HG03175 (cell line): Measurements from ENCODE around the gene STAT4.

Source experiments
- ATAC-seq: cut with Tn5 transposase; IDR thresholded peaks from one replicate; pipeline ENCODE4 v1.9.1; 2021; ENCODE audit warnings: mild to moderate bottlenecking, moderate library complexity; ENCODE audit not compliant: unreplicated experiment

The STAT4 gene

DNA sequence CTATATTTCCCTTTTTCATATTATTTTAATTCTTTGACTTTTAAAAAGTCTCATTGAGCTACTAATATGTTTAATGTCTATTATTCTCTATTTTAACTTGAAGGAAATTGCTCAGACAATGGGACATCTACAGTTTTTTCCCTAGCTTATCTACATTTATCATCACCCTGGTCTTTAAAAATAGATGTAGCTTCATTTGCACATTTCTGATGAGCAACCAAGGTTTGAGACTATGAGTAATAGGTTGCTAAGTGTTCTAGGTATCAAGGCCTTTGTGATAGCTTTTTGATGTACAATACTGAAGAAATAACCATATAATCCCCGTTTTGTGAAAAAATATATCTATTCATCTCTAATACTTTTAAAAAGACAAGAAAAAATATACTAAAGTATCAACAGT lies 47.0 kb downstream of the STAT4 start:
- ATAC-seq: no peak

DNA sequence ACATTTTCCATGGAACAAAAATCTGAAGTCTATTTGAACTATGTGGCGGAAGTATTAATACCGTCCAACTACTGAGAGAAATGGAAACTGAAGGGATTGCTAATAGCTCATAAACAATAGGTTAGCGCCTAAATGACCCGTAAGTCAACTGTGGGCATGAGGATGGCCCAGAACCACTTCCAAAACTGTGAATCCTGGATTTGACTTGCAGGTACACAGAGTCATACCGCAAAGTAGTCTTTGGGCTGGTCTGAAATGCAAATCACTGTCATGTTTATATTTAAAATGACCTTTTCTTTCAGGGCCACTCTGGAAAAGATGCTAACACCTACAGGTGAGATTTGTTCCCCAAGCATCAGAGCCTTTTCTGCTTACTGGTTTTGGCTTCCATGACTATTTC lies 50.6 kb downstream of the STAT4 start:
- ATAC-seq: no peak

DNA sequence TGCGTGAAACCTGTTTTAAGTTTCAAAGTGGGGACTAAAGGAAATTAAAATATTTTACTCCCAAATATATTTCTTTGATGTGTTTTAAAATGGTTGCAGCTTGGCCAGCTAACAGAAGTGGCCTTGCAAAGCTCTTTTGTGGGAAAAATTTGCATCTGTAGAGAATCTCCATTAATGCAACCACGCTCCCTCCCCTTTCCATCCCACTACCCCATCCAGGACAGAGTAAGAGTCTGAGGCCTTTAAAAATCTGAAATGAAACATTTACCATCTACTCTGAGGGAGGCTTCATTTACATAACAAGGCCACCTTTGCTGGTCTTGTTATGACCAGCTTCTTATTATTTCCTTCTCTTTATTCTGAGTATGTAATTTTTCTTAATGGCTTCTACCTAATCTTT lies 63.5 kb downstream of the STAT4 start:
- ATAC-seq: no peak

DNA sequence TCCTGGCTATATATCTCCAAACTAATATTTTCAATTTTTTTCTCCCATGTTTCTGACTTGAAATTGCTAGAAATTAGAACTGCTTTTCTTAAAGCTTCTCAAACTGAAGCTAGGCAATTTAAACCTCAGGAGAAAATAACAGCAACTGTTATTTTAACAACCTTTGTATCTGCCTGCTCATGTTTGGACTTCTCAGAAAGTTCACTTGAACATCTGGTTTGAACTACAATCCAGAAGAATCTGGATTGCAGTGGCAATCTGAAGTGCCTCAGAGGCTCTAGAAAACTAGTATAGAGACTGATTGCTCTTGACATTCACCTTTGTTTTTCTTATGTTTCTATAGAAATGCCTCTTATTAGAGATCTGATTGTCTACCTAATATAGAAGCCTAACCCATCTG lies 64.1 kb downstream of the STAT4 start:
- ATAC-seq: no peak

DNA sequence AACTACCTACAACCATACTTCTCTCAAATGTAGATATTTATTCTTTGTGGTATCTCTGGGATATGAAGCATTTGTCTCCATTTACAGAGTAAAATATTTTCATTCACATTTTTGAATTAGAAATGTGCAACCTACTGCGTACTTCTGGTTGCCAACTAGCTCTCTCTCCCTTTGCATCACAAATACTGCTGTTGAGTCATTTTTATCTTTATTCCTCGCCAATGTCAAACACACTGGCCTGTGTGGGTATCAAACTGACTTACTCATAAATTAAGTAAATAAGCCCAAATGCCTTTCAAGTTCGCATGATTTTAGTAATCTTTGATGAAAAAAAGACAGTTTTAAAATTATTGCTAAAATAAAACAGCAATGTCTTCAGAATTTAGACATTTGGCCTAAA lies 67.3 kb downstream of the STAT4 start:
- ATAC-seq: no peak

DNA sequence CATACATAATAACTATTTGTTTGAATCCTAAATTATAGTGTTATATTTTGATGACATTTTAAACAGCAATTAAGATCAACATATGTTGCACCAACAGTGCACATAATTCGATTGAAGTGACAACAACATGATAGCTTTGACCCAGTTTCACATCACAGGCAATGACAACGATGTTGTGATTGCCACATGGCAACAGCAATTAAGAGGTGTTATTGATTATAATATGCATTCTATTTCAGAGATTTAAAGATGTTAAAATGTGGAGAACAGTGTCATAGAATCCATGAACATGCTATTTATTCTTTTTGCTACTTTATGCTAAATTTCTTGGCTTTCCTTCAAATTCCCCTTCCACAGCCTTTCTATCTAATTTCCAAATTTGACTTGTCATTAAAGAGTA lies 68.5 kb downstream of the STAT4 start:
- no peak for ATAC-seq

DNA sequence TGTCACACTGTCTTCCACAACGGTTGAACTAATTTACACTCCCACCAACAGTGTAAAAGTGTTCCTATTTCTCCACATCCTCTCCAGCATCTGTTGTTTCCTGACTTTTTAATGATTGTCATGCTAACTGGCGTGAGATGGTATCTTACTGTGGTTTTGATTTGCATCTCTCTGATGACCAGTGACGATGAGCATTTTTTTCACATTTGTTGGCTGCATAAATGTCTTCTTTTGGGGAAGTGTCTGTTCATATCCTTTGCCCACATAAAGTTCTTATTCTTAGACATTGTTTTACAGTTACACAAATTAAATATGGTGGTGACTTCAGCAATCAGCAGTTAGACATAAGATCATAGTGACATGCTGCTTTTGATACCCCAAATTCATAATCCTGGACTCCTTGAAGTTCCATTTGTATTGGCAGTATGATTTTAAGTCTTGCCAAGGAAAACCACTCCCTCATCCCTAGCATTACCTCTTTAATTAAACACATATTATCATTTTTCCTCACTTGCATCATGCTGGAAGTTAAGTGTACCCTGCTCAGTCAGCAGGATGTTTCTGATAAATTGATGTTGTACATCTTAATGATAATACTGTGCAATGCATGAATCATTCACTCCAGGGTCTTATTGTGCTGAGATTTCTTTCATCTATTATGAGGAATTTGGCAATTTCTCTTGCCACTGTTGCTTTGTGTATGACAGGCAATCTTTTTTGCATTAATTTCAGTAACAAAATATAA lies 69.2 kb downstream of the STAT4 start:
- ATAC-seq: no peak

DNA sequence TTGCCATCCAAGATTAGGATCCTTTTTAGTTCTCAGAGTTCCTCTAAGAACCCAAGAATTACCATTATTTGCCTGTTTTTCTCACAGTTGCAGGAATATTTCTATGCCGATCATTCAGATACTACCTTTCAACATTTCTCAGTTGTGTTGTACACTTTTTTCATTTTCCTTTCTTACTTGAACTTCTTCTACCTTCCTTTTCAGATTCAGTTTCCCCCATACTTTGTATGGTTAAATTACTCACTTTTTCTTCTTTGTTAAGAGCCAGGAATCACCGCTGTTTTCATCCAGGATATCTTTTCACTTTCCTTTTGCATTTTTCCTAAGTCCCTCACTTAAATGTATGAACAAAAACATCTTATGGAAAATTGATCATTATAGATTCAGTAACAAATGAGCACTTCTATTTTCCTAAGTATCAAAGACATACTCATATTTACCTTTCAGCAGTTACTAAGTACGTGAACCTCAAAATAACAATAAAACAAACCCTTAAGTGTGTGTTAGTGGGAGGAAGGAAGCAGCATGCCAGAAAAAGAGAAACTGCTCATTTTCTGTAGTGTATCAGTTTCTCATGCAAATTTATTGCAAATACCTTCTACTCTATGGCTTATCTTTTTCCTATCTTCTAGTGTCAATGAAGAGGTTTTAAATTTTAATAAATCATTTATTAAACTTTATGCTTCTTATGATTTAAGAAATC lies 72.5 kb downstream of the STAT4 start:
- no peak for ATAC-seq

DNA sequence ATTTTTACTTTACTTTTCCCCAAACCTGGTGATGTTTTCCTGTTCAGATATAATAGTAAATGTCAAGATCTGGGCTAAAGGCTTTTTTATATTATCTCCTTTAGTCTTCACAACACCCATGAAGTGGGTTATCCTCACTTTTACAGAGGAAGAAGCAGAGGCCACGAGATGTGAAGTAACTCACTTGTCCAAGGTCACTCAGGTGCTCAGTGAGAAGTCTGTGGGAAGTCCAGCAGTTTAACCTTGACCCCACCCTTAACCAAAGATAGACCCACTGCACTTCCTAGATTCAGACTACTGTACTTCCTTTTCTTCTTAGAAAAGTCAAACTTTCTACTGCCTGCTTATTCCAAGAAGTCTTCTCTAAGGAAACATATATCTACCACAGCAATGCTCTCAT lies 80.5 kb downstream of the STAT4 start:
- ATAC-seq: no peak

DNA sequence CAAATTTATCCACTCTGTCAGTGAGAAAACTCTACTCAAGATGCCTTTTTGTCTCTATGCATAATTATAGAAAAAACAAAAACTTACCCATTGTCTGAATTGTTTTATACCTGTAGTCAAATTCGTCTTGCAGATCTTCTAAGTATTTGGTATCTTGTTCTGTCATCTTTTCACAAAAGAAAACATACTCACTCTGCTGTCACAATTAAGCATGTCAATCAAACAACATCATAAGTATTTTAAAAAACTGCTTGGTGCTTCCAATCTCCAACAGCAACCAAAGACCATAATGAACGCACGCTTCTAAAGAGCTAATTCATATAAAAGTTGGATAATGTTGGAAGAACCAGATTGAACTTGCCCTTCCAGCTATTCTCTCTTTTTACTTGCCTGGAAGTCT lies 81.2 kb downstream of the STAT4 start:
- no peak for ATAC-seq

DNA sequence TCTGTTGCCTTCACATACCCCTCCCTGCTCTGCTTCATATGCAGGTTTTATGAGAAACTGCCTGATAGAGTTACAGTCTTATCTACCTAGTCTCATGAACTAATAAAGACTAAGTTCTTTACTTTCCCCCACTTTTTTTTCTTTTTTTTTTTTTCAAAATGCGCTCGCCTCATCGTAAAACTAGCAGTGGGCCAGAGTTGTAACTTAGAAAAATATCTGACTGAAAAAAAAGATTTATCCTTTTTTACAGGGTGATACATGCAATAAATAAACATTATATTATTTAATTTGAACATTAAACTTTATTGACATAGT lies 83.9 kb downstream of the STAT4 start:
- no peak for ATAC-seq

DNA sequence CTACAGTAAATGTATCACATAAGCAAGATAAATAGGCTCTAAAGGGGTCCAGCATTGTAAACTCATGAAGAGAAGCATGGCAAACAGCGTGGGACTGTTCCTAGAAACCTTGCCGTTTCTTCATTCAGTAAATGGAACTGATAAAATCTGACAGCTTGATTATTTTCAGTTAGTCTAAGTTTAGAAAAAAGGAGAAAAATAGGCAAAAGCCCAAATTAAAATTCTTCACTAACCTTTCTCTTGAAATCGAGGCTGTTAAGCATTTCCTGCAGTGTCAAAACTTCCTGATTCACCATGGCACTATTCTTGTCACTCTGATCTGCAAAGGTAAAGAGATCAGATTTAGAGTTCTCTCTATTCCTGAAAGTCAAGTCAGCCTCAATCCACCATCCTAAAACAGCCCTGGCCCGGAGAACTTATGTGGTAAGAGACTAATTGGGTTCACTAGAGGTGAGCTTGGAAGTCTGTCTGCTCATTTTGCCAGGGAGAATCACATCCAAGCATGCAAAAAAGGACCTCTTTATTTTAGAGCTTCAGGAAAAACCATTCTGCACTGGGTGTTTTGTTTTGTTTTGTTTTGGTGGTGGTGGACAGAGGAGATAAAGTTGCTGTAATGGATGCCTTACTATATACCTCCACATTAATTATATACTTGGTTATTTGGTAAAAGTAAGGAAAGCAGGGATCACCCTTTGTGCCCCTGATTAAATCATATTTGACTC lies 84.4 kb downstream of the STAT4 start:
- ATAC-seq: no peak

DNA sequence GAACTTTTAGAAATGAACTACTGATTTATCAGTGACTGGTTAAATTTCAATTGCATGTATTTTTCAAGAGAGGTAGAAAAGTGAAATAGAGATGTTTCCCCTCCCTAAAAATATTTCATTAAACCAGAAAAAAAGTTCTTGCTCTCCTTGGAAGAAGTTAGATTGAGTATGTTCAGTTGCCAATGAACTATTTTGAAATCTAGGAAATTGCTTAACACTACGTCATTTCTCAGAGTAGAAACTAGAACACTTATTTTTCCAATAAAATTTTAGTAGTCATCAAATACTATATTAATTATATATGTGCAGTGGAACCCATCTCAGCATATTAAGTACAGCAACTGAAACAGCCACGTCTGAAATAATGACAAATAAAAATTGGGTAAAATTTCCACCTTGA lies 85.0 kb downstream of the STAT4 start:
- no peak for ATAC-seq

DNA sequence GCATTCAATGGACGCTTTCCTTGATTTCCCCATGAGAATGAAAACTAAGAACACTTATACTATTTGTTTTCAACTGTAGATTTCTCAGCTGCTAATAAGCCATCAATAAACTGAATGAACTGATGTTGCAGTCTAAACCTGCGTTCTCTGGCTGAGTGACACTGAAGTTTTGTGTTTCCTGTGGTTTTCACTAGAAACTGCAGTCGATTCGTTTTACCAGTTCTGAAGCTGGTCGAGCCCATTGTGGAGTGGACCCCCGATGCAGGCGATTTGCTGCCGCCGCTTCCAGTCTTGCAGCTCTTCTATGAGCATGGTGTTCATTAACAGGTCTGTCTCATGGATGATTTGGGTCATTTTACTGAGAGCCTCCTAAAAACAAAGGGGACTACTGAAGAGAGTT lies 86.2 kb downstream of the STAT4 start:
- no peak for ATAC-seq

DNA sequence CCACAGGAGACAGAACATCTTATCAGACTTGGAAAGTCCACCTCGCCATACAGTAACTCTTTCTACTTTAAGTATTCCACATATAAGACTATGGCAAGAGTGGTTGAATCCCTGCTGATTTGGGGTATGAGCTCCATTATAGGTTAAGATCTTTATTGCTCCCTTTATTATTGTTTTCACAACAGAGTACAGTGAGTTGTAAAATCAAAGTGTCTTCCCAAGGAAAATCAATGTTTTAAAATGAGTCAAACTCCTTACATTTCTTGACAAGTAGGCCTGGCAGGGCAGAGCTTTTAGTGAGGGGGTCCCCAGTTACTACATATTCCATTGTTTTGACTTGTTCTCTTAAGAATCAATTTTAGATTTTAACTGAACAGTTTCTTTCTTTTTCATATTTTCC lies 87.2 kb downstream of the STAT4 start:
- ATAC-seq: no peak

DNA sequence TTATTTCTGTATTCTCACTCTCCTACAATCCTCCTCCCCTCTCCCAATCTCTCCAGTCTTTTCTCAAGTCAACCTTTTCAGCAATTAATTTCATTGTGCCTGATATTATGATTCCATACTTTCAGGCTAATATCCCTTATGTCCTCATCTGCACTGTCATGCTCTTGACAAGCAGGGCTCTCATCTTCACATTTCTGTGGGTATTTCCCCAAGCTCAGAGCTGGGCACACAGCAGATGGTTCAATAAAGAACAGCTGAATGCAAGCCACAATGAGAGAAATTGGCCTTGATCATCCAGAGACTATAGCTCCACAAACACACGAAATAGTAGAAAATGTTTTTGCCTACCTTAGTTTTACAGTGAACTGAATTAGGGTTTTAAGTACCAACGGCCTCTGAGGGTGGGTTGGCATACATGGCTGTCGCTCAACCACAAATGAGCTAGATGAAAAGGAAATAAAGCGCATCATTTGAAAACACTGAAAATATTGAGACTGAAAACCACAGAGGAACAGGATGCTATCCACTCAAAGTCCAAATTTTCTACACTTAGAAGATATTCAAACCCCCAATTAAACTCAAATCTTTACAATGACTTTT lies 89.3 kb downstream of the STAT4 start:
- no peak for ATAC-seq

DNA sequence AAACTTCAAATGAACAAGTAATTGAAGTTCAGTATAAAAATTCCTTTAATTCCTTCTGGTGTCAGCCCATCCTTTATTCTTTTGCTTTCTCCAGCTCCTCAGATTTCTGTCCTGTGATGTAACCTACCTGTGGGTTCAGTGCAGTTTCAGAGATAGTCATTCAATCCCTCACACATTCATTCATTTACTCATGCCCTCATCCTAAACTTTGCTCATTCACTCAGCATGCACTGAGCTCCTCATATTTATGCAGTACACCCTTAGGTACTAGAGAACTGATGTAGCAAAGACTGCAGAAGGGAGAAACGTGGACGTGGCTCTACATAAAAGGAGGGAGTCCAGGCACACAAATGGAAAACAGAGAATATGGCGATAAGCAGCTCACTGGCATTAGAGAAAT lies 91.5 kb downstream of the STAT4 start:
- no peak for ATAC-seq

DNA sequence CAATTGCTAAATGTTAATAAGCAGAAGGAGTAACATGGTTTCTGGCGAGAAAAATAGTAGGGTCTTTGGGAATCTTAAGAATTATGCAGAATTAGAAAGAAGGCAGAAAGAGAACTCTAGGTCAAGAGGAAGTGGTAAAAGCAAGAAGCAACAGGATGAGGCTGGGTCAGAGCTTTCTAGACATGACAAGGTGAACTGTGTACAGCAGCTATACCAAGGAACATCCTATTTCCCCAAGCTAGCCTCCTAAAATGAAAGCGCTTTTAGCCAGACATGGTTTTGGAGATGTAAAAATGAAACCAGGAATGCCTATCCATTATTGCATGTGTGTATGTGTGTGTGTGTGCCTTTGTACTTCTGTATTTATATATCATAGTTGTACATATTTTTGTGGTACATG lies 94.6 kb downstream of the STAT4 start:
- ATAC-seq: no peak

DNA sequence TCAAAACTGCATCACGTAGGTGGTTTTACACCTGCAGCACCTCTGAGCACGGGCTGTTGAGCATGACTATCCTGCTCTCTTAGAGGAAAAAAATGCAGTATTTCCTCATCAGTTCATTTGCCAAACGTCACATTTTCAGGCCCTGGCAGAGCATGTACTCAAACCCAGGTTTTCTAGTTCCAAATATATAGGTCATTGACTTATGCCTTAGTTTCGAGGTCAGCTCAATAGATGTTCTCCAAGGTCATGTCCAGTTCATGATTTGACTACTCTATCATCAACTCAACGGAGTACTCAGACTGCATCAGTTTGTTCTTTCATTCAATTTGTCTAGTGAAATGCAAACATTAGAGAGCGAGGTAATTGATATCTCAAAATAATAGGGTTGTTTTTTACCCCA lies 97.5 kb downstream of the STAT4 start:
- ATAC-seq: no peak

DNA sequence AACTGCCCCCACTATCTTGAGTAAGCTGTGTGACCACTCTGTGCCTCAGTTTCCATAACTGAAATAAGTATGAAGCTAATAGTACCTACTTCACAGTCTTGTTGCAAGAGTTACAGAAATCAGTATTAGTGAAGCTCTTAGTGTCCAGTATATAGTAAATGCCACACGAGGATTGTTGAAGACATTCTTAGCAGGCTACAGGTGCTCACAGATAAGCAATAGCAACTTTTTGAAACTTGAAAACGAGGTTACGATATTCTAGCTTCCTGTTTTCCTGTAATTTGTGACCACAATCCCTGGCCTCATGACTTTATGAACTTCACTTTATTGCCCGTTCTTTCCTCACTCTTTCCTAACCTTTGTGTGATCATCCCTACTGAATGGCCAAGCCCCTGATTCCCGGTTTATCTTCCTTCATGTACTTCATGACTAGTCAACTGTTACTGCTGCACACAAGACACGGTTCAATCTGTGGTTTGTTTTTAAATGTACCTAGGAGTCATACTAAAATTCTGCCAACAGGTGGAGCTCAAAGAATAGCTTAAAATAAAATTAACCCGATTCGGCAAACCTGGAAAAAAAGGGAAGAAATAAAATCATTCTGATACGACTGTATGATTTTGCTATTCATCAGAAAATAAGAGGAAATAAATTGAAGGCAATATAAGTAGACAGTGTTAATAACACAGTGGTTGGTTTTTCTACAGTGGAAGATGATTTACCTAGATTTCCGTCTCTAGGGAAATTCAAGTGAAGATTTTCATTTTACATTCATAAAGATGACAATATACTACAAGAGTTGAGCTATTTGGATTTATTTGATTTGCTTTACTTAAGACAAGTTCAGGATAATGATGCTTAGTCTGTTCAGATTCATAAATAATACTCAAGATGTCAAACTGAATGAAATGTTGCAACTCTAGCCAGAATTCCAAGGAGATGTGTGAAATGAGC lies 98.7 kb downstream of the STAT4 start:
- ATAC-seq: peak; percentile 45

DNA sequence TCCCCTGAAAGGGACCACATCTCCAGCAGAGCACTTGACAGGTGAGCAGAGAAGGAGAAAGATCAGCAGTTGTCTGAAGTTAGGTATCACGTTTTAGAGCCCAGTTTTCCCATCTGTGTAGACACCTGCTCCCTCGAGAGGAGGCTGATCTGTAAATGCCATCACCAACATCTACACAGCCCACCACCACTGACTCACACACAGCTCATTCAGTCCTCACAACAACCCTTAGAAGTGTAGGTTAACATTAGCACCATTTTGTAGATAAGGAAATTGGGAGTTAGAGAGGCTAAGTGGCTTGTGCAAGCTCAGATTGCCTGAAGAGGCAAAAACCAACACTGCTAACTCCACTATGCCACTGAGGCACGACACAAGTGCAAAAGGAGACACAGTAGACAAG lies 99.6 kb downstream of the STAT4 start:
- ATAC-seq: no peak
